Gastroesophageal sphincter (tissue), 4 donors: ENCODE measurements around the gene MYO1D. TPM values are rescaled to one million over a fixed set of nuclear protein-coding genes. Genes with fewer than 3 reads are reported as not detected.
A peak's percentile ranks its signal among the peaks of the same experiment; 100 is the strongest.

Source experiments
- ATAC-seq: fragments of 150-250 bp; one replicate; pipeline ENCODE4 v1.9.1; 2016; ENCODE audit warnings: mild to moderate bottlenecking, moderate library complexity
- H3K27ac ChIP-seq, 4 donors: fragments of 200-600 bp; sonication (generic) in 3 of 4; 1 replicate in 3 of 4; 2 replicates in 1 of 4; pipeline ENCODE4 v1.5.1; 2016 to 2019
- H3K27me3 ChIP-seq: fragments of 200-600 bp; sonication (generic); one replicate; pipeline ENCODE4 v1.5.1; 2019
- H3K36me3 ChIP-seq, 2 donors: fragments of 200-600 bp; sonication (generic); one replicate each; pipeline ENCODE4 v1.5.1; 2019; ENCODE audit warnings: control low read depth in 1 of 2
- H3K4me1 ChIP-seq, 3 donors: fragments of 200-600 bp; sonication (generic); 1 replicate in 2 of 3; 2 replicates in 1 of 3; pipeline ENCODE4 v1.5.1; 2016 to 2019; ENCODE audit warnings: control low read depth in 2 of 3
- H3K4me3 ChIP-seq, 2 donors: fragments of 200-600 bp; sonication (generic); one replicate each; pipeline ENCODE4 v1.5.1; 2019; ENCODE audit warnings: mild to moderate bottlenecking in 1 of 2, moderate library complexity in 1 of 2
- H3K9me3 ChIP-seq, 3 donors: fragments of 200-600 bp; sonication (generic); one replicate each; pipeline ENCODE4 v1.5.1; 2017 to 2019; ENCODE audit warnings: control low read depth in 2 of 3
- EP300 ChIP-seq: sonication (generic); formaldehyde crosslinking; IDR thresholded peaks from one replicate; pipeline ENCODE4 v1.6.1; 2017; ENCODE audit warnings: antibody characterized with exemption, mild to moderate bottlenecking
- POLR2A ChIP-seq, 2 donors: fragments of 450-650 bp; IDR thresholded peaks; one replicate each; pipeline ENCODE4 v1.6.1; 2017; ENCODE audit warnings: antibody characterized with exemption in 2 of 2, mild to moderate bottlenecking in 2 of 2, moderate library complexity in 1 of 2
- POLR2AphosphoS5 ChIP-seq: sonication (generic); formaldehyde crosslinking; IDR thresholded peaks from one replicate; pipeline ENCODE4 v1.6.1; 2017; ENCODE audit warnings: antibody characterized with exemption
- WGBS, 2 donors: methylation state at CpG; one replicate each; pipeline ENCODE4 v1.1.5; 2018; ENCODE audit warnings: low coverage in 1 of 2; 5-methylcytosine and 5-hydroxymethylcytosine counted together
- total RNA-seq, 4 donors: library from RNA; depleted of rRNA; stranded (reverse); fragments of >200 nt; gene quantifications; one replicate each; pipeline ENCODE4 v1.1.0, GENCODE V29; 2016
- TF ChIP-seq, protein P1 (sequence below), 4 experiments: fragments of 200-600 bp in 2 of 4; fragments of 450-650 bp in 2 of 4; sonication (generic) in 1 of 4; IDR thresholded peaks; one replicate each; pipeline ENCODE4 v1.5.1; 2017 to 2019; ENCODE audit warnings: antibody characterized with exemption in 4 of 4, mild to moderate bottlenecking in 2 of 4, moderate library complexity in 2 of 4

The MYO1D gene
- total RNA-seq, 4 donors from 2014 or later, result 28.2 to 63.5 (median 47.2) TPM

DNA sequence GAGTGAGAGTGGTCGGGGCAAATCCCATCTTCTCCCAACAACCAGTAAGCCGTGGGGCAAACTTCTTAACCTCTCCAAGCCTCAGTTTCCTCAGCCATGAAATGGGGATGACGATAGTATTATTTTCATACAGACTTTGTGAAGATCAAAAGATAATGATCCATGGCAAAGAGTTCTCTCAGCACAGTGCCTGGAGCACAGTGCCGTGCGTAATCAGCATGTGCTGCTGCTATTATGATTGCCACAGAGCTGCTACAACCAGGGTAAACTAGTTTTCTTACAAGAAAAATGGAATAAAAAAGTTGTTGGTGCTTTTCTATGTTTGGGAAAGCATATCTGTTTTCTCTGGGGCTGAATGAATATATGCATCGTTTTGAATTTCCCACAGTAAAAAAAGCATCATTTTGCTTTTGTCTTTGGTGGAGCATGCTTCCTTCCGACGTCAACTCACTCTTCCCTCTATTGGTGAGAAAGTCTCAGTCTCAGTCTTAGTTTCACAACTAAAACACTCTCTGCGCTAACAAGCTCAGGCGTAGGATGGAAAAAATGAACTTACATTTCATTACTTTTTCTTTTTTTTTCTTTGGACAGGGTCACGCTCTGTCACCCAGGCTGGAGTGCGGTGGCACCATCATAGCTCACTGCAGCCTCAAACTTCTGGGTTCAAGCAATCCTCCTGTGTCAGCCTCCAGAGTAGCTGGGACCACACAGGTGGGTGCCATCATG lies 352.9 kb downstream of the MYO1D start:
- Histone ChIP-seq H3K27me3 (no peaks in the 10 kb centered on the region), H3K4me1 (peaks cover 0 to 15% (median 4%) of the 10 kb centered on the region in 3 donors), H3K9me3 (no peaks in the 10 kb centered on the region), H3K27ac (no peak overlapping the region), H3K36me3 (no peaks in the 10 kb centered on the region), H3K4me3 (no peak overlapping the region)
- TF ChIP-seq, protein P1, sequence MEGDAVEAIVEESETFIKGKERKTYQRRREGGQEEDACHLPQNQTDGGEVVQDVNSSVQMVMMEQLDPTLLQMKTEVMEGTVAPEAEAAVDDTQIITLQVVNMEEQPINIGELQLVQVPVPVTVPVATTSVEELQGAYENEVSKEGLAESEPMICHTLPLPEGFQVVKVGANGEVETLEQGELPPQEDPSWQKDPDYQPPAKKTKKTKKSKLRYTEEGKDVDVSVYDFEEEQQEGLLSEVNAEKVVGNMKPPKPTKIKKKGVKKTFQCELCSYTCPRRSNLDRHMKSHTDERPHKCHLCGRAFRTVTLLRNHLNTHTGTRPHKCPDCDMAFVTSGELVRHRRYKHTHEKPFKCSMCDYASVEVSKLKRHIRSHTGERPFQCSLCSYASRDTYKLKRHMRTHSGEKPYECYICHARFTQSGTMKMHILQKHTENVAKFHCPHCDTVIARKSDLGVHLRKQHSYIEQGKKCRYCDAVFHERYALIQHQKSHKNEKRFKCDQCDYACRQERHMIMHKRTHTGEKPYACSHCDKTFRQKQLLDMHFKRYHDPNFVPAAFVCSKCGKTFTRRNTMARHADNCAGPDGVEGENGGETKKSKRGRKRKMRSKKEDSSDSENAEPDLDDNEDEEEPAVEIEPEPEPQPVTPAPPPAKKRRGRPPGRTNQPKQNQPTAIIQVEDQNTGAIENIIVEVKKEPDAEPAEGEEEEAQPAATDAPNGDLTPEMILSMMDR (IDR thresholded peaks at IDR 0.05), result no peak
- TF ChIP-seq POLR2A (IDR thresholded peaks at IDR 0.05), result no peak
- TF ChIP-seq EP300, result no peak
- TF ChIP-seq POLR2AphosphoS5, result no peak
- 83 to 87% methylated on average over 8 to 12 of the region's 12 CpGs for WGBS, 2 donors
- ATAC-seq, result no peak

DNA sequence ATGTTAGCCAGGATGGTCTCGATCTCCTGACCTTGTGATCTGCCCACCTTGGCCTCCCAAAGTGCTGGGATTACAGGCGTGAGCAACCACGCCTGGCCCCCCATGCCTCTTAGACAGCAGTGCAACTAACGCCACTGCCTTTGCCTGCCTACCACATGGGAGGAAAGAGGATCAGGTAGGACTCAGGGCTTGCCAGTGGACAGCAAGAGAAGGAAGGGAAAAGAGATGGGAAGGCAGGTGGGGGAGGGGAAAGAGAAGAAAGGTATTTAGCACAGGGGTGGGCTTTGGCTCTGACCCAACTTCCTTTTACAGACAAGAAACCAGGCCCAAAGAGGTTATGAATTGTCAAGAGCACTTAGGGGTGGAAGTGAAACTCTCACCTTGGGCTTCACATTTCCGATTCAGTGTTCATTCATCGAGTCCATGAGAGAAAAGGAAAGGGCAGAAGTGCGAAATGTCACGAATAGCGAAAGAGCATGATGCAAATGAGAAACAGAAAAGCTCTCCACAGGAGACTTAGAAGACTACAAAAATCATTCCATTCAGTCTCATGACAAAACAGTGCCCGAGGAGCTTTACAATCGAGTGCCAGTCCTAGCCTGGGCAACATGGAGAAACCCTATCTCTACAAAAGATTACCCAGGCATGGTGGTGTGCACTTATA lies 353.8 kb downstream of the MYO1D start:
- no peak overlapping the region for H3K27ac ChIP-seq
- no peaks in the 10 kb centered on the region for H3K27me3 ChIP-seq
- H3K4me1 ChIP-seq, result peaks cover 0 to 20% (median 9%) of the 10 kb centered on the region in 3 donors
- no peak overlapping the region for H3K4me3 ChIP-seq
- H3K9me3 ChIP-seq, result no peaks in the 10 kb centered on the region
- WGBS, 2 donors, result 88 to 94% methylated on average over 6 to 7 of the region's 11 CpGs
- TF ChIP-seq, protein P1 (IDR thresholded peaks at IDR 0.05), result no peak
- TF ChIP-seq POLR2AphosphoS5 (no peak), POLR2A (IDR thresholded peaks at IDR 0.05) (no peak), EP300 (no peak)
- ATAC-seq, result no peak
- H3K36me3 ChIP-seq, result no peaks in the 10 kb centered on the region

DNA sequence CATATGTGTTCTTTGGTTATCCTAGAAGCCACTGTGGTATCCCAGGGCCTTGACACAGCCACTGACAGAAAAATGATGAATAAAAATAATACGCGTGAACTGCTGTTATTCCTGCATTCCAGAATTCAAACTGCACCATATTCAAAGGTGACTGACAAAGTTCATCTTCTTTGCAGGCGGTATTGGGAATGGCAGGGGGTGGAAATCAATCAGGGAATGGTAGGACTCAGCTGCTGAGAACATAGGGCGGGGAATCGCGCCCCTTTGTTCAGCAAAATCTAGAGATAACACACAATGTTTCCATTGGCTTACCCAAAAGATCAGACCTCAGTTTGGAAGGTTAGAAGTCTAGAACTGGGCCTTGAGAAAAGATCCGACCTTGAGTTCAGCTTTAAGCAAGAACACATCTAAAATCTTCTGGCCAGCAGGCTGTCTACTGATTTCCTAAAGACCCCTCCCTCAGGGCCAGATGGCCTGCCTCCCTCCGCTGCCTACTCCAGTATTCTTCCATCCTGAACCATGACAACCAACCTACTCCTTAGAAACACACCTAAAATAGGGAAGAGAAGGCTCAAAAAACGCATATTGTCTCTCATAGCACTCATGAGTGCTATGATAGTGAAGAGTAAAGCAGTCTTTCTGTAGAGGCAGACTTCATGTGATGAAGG lies 356.1 kb downstream of the MYO1D start:
- Histone ChIP-seq H3K27me3 (no peaks in the 10 kb centered on the region), H3K4me1 (peaks cover 0 to 20% (median 9%) of the 10 kb centered on the region in 3 donors), H3K9me3 (no peaks in the 10 kb centered on the region), H3K27ac (no peak overlapping the region), H3K36me3 (no peaks in the 10 kb centered on the region), H3K4me3 (no peak overlapping the region)
- WGBS, 2 donors, result 91% methylated on average over 6 to 9 of the region's 9 CpGs
- TF ChIP-seq POLR2AphosphoS5 (no peak), EP300 (no peak), POLR2A (IDR thresholded peaks at IDR 0.05) (no peak)
- TF ChIP-seq, protein P1 (IDR thresholded peaks at IDR 0.05), result no peak
- no peak for ATAC-seq

DNA sequence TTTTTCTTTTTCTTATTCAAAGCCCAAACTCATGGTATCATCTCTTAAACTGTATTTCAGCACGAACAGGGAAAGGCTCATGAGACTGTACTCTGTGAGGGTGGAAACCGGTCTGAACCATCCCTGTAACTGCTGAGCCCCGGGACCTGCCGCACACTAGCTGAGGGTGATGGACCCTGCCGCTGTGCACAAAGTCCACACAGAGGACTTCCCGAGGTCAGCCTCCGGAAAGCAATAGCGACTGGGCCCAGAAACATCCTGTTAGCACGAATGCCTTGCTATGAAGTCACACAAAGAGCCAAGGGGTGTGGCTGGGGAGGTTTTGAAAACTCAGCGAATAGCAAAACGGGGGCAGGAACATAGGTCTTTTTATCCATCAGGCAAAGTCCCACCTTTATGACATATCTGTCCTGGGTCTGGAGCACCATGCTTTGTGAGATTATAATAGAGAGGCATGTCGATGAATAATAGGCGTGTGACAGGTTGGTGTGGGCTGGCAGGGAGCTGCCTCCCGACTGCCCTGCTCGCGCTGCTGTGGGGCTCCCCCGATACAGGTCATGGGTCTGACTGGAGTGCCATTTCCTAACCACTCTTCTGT lies 356.7 kb downstream of the MYO1D start:
- no peak for ATAC-seq
- H3K27ac ChIP-seq, result no peak overlapping the region
- peaks cover 0 to 20% (median 9%) of the 10 kb centered on the region in 3 donors for H3K4me1 ChIP-seq
- no peaks in the 10 kb centered on the region for H3K9me3 ChIP-seq
- no peaks in the 10 kb centered on the region for H3K36me3 ChIP-seq
- TF ChIP-seq POLR2AphosphoS5 (no peak), POLR2A (IDR thresholded peaks at IDR 0.05) (no peak), EP300 (no peak)
- no peaks in the 10 kb centered on the region for H3K27me3 ChIP-seq
- H3K4me3 ChIP-seq, result peak overlapping the region in 1 of 2 donors; percentile 59
- WGBS, 2 donors, result 33 to 58% methylated on average over 4 to 8 of the region's 17 CpGs
